ENCODE data around the gene CCDC61. TPM values are rescaled to one million over a fixed set of nuclear protein-coding genes. Genes with fewer than 3 reads are reported as not detected.

The CCDC61 gene
- total RNA-seq, 1 experiment from 2014 or later: 16.9 TPM

DNA sequence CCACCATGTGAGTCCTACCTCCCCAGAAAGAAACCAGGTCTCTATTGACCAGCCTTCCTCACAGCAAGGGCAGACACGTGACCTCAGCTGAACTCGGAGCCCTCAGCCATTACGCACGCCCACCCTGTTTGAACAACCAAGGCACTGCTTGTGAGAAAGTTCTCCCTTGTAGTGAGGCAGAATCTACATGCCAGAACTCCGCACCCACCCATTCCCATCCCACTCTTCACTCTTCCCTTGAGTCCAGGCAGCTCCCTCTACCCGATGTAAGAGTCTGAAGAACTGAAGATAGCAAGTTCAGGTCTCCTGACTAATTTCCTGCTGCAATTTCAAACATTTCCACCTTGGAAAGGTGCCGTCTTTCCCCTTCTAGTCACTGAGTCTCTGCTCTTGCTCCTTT is 28.0 kb upstream of the CCDC61 start:
- peaks cover 0 to 4% (median 1%) of the 10 kb centered on the region in 3 experiments; a peak in 4 of 7 replicates for H3K36me3 Mint-ChIP-seq (ENCODE audit: insufficient read depth in 1 of 3, low read depth in 3 of 3)
- Histone ChIP-seq H3K27ac (ENCODE audit: insufficient read length, low read depth, low read length) (no peak overlapping the region), H2BK12ac (ENCODE audit: insufficient read length, low read depth, low read length) (no peak overlapping the region), H4K91ac (ENCODE audit: insufficient read length, low read depth, low read length) (no peak overlapping the region), H3K79me1 (ENCODE audit: insufficient read depth, low read depth, low read length, poor library complexity, severe bottlenecking) (no peaks in the 10 kb centered on the region), H3K79me2 (ENCODE audit: insufficient read depth, low read length) (no peaks in the 10 kb centered on the region; the same call in 1 of the 2 replicates), H3K9me3 (ENCODE audit: control insufficient read depth, low read depth, low read length) (no peaks in the 10 kb centered on the region), H3K4me1 (ENCODE audit: insufficient read depth, low read length) (no peaks in the 10 kb centered on the region), H2BK15ac (ENCODE audit: low read depth, low read length) (no peak overlapping the region), H3K4me2 (ENCODE audit: insufficient read depth, insufficient read length, low read length) (no peak overlapping the region), H3K14ac (ENCODE audit: insufficient read depth, low read length) (no peak overlapping the region), H4K20me1 (ENCODE audit: control insufficient read depth, insufficient read depth, insufficient read length) (no peaks in the 10 kb centered on the region), H3K9ac (ENCODE audit: extremely low read depth, insufficient read length, low read length) (no peak overlapping the region), H2AFZ (ENCODE audit: low read length) (no peak overlapping the region), H2AK5ac (ENCODE audit: insufficient read length, low read length) (no peak overlapping the region), H2BK5ac (ENCODE audit: insufficient read length, low read length) (no peak overlapping the region), H3K27me3 (ENCODE audit: insufficient read depth, low read length) (no peaks in the 10 kb centered on the region), H4K8ac (replicated peaks; ENCODE audit: insufficient read length, low read depth, low read length) (no peak overlapping the region), H3K56ac (ENCODE audit: insufficient read length, low read depth, low read length) (no peak overlapping the region), H3K18ac (ENCODE audit: insufficient read length, low read depth, low read length) (no peak overlapping the region), H3T11ph (ENCODE audit: low read length) (no peak overlapping the region), H2BK20ac (ENCODE audit: low read depth, low read length, poor library complexity, severe bottlenecking) (no peak overlapping the region), H2BK120ac (ENCODE audit: low read depth, low read length, poor library complexity, severe bottlenecking) (no peak overlapping the region), H3K23ac (ENCODE audit: insufficient read length, low read depth, low read length) (no peak overlapping the region), H3K4ac (ENCODE audit: low read depth, low read length) (no peak overlapping the region), H3K23me2 (ENCODE audit: insufficient read length, low read depth, low read length, poor library complexity, severe bottlenecking) (no peaks in the 10 kb centered on the region), H4K5ac (ENCODE audit: insufficient read length, low read depth, low read length) (no peak overlapping the region)
- peak overlapping the region in 2 of 3 experiments; percentile 29 to 83; a peak in 2 of 7 replicates for H3K27ac Mint-ChIP-seq
- peaks cover 5 to 21% of the 10 kb centered on the region in 2 experiments for H3K4me1 Mint-ChIP-seq
- H3K27me3 Mint-ChIP-seq (ENCODE audit: low read depth): peaks cover 57% of the 10 kb centered on the region
- TF ChIP-seq, protein P1, sequence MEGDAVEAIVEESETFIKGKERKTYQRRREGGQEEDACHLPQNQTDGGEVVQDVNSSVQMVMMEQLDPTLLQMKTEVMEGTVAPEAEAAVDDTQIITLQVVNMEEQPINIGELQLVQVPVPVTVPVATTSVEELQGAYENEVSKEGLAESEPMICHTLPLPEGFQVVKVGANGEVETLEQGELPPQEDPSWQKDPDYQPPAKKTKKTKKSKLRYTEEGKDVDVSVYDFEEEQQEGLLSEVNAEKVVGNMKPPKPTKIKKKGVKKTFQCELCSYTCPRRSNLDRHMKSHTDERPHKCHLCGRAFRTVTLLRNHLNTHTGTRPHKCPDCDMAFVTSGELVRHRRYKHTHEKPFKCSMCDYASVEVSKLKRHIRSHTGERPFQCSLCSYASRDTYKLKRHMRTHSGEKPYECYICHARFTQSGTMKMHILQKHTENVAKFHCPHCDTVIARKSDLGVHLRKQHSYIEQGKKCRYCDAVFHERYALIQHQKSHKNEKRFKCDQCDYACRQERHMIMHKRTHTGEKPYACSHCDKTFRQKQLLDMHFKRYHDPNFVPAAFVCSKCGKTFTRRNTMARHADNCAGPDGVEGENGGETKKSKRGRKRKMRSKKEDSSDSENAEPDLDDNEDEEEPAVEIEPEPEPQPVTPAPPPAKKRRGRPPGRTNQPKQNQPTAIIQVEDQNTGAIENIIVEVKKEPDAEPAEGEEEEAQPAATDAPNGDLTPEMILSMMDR (conservative IDR thresholded peaks at IDR 0.05): no peak
- WGBS (ENCODE audit: extremely low coverage, insufficient read length, low lambda C conversion rate): no CpG with 5 or more reads among the region's 7 CpGs
- no peak for DNase-seq
- no peaks in the 10 kb centered on the region for H3K9me3 Mint-ChIP-seq
- H3K4me3 Mint-ChIP-seq: no peak overlapping the region
